Measurements from ENCODE around the gene FAM222A. TPM values are rescaled to one million over a fixed set of nuclear protein-coding genes. Genes with fewer than 3 reads are reported as not detected.

Gene FAM222A
- total RNA-seq, 3 donors from 2014 or later (not counting 1 experiment from before 2014, with no cell fraction given), result 3.1 to 6.6 (median 4.0) TPM

DNA sequence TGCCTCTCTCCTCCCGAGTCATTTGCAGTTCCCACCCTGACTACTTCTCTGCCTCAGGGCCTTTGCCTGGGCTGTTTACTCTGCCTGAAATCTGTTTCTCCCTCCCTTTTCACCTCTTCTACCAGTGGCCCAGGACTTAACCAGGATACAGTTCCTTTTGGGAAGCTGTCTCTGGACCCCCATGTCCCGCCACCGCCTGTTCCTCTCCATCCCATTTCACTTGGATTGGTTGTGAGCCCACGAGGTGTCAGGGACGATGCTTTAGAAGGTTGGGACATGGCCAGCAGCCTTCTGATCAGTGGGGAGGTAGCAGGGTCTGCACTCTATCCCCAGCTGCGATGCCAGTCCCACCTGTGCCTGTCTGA lies 51.8 kb downstream of the FAM222A start:
- intact Hi-C loops (cut with micrococcal nuclease), result no loop called here
- TF ChIP-seq, protein P1, sequence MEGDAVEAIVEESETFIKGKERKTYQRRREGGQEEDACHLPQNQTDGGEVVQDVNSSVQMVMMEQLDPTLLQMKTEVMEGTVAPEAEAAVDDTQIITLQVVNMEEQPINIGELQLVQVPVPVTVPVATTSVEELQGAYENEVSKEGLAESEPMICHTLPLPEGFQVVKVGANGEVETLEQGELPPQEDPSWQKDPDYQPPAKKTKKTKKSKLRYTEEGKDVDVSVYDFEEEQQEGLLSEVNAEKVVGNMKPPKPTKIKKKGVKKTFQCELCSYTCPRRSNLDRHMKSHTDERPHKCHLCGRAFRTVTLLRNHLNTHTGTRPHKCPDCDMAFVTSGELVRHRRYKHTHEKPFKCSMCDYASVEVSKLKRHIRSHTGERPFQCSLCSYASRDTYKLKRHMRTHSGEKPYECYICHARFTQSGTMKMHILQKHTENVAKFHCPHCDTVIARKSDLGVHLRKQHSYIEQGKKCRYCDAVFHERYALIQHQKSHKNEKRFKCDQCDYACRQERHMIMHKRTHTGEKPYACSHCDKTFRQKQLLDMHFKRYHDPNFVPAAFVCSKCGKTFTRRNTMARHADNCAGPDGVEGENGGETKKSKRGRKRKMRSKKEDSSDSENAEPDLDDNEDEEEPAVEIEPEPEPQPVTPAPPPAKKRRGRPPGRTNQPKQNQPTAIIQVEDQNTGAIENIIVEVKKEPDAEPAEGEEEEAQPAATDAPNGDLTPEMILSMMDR (IDR thresholded peaks at IDR 0.05), result no peak
- no peak overlapping the region for H3K4me3 Mint-ChIP-seq
- no peaks in the 10 kb centered on the region for H3K27me3 Mint-ChIP-seq (ENCODE audit: low read depth in 2 of 2)
- H3K4me3 ChIP-seq (ENCODE audit: low read length), result no peak overlapping the region
- H3K4me1 ChIP-seq (ENCODE audit: control insufficient read depth, insufficient read depth, low read length), result no peaks in the 10 kb centered on the region
- H3K9me3 Mint-ChIP-seq, result no peaks in the 10 kb centered on the region
- no peaks in the 10 kb centered on the region for H3K27me3 ChIP-seq (ENCODE audit: control insufficient read depth, insufficient read depth, low read length)
- 91% methylated on average over 6 of the region's 6 CpGs for WGBS (ENCODE audit: insufficient coverage)
- no peak overlapping the region for H3K27ac ChIP-seq (ENCODE audit: low read length)
- H3K4me1 Mint-ChIP-seq, result peaks cover 0 to 13% of the 10 kb centered on the region in 2 donors
- peaks cover 7% of the 10 kb centered on the region for H3K9me3 ChIP-seq (ENCODE audit: control insufficient read depth, insufficient read depth, low read length)
- no peak for DNase-seq
- ATAC-seq, result no peak
- H3K27ac Mint-ChIP-seq, result no peak overlapping the region
- H3K36me3 ChIP-seq (ENCODE audit: control insufficient read depth, insufficient read depth, low read length), result no peaks in the 10 kb centered on the region
- H3K36me3 Mint-ChIP-seq, result no peaks in the 10 kb centered on the region

DNA sequence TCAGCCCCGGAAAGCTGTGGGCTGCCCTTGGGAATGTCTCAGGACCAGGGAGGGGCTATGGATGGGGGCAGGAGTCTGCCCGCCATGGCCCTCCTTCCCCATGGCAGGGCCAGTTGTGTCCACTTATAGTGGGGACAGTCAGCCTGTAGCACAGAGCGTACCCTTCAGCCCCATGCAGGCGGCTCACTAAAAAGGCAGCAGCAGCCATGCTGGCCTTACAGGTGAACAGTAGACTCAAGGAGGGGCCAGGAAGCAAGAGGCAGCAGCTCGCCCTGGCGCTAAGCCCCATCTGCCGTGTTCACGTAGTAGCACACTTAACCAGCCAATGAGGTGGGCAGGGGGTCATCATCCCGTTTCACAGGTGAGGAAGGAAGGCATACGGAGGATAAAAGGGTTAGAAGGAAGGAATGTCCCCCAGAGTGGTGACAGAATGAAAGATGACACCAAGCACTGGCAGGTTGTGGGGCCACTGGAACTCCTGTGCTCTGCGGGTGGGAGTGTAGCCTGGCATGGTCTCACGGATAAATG lies 52.7 kb downstream of the FAM222A start:
- no peak overlapping the region for H3K27ac Mint-ChIP-seq
- no peaks in the 10 kb centered on the region for H3K36me3 Mint-ChIP-seq
- no peak for ATAC-seq
- H3K27ac ChIP-seq (ENCODE audit: low read length), result no peak overlapping the region
- H3K36me3 ChIP-seq (ENCODE audit: control insufficient read depth, insufficient read depth, low read length), result no peaks in the 10 kb centered on the region
- H3K4me1 ChIP-seq (ENCODE audit: control insufficient read depth, insufficient read depth, low read length), result no peaks in the 10 kb centered on the region
- DNase-seq, result peak in 1 of 2 donors; percentile 12
- TF ChIP-seq, protein P1 (IDR thresholded peaks at IDR 0.05), result no peak
- 92% methylated on average over 12 of the region's 12 CpGs for WGBS (ENCODE audit: insufficient coverage)
- H3K4me1 Mint-ChIP-seq, result peaks cover 0 to 9% of the 10 kb centered on the region in 2 donors
- H3K4me3 Mint-ChIP-seq, result no peak overlapping the region
- no peak overlapping the region for H3K4me3 ChIP-seq (ENCODE audit: low read length)
- peaks cover 7% of the 10 kb centered on the region for H3K9me3 ChIP-seq (ENCODE audit: control insufficient read depth, insufficient read depth, low read length)
- intact Hi-C loops (cut with micrococcal nuclease), result no loop called here
- H3K9me3 Mint-ChIP-seq, result no peaks in the 10 kb centered on the region
- H3K27me3 Mint-ChIP-seq (ENCODE audit: low read depth in 2 of 2), result no peaks in the 10 kb centered on the region
- no peaks in the 10 kb centered on the region for H3K27me3 ChIP-seq (ENCODE audit: control insufficient read depth, insufficient read depth, low read length)

DNA sequence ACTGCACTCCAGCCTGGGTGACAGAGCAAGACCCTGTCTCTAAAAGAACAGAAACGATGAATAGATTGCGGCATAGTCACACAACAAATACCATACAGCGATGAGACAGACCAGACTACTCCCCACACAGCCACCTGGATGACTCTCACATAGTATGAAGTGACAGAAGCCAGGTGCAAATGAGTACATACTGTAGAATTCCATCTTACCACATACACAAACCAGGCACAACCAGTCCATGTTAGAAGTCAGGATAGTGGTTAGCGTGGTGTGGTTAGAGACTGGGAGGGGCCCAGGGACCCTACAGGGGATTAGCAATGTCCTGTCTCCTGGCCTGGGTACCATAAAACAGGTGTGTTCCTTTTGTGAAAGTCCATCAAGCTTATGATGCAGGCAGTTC lies 53.8 kb downstream of the FAM222A start:
- no peaks in the 10 kb centered on the region for H3K4me1 ChIP-seq (ENCODE audit: control insufficient read depth, insufficient read depth, low read length)
- TF ChIP-seq, protein P1 (IDR thresholded peaks at IDR 0.05), result no peak

More for the DNA sequence above, 53.8 kb downstream of the FAM222A start:
- H3K4me1 Mint-ChIP-seq, result peaks cover 0 to 4% of the 10 kb centered on the region in 2 donors
- Histone ChIP-seq H3K27ac (ENCODE audit: low read length) (no peak overlapping the region), H3K4me3 (ENCODE audit: low read length) (no peak overlapping the region), H3K36me3 (ENCODE audit: control insufficient read depth, insufficient read depth, low read length) (no peaks in the 10 kb centered on the region), H3K27me3 (ENCODE audit: control insufficient read depth, insufficient read depth, low read length) (no peaks in the 10 kb centered on the region), H3K9me3 (ENCODE audit: control insufficient read depth, insufficient read depth, low read length) (peaks cover 7% of the 10 kb centered on the region)
- 92% methylated on average over 4 of the region's 4 CpGs for WGBS (ENCODE audit: insufficient coverage)
- ATAC-seq, result no peak
- no peaks in the 10 kb centered on the region for H3K9me3 Mint-ChIP-seq
- intact Hi-C loops (cut with micrococcal nuclease), result no loop called here
- H3K4me3 Mint-ChIP-seq, result no peak overlapping the region
- no peak overlapping the region for H3K27ac Mint-ChIP-seq
- no peak for DNase-seq
- no peaks in the 10 kb centered on the region for H3K27me3 Mint-ChIP-seq (ENCODE audit: low read depth in 2 of 2)
- H3K36me3 Mint-ChIP-seq, result no peaks in the 10 kb centered on the region

Data from natural killer cell (primary cell).